GM10847 (cell line): ENCODE data around the gene CCSER1.

Source experiments
- POLR2A ChIP-seq: IDR thresholded peaks from 2 replicates; pipeline ENCODE4 v1.6.1; 2011; ENCODE audit not compliant: insufficient read length; ENCODE audit errors: extremely low read depth

The CCSER1 gene

GRCh38 chr4:90121676-90122354 is 5.4 kb upstream of the CCSER1 start:
- TF ChIP-seq POLR2A, result no peak

- TF ChIP-seq POLR2A, result no peak
These were observed 4.8 kb upstream of the CCSER1 start for GRCh38 chr4:90122355-90122748.

- no peak for TF ChIP-seq POLR2A
These were observed 2.9 kb upstream of the CCSER1 start for GRCh38 chr4:90124276-90124675.

- no peak for TF ChIP-seq POLR2A
These were observed 389 bp upstream of the CCSER1 start for GRCh38 chr4:90126805-90127204.

- no peak for TF ChIP-seq POLR2A
These were observed 632 bp downstream of the CCSER1 start for GRCh38 chr4:90127706-90128345.

- no peak for TF ChIP-seq POLR2A
These were observed 1.8 kb downstream of the CCSER1 start for GRCh38 chr4:90128961-90129495.

- TF ChIP-seq POLR2A, result no peak
These were observed 2.9 kb downstream of the CCSER1 start for GRCh38 chr4:90130076-90130475.

- no peak for TF ChIP-seq POLR2A
These were observed 10.4 kb downstream of the CCSER1 start for GRCh38 chr4:90137555-90137954.

- no peak for TF ChIP-seq POLR2A
These were observed 14.9 kb downstream of the CCSER1 start for GRCh38 chr4:90142081-90142480.

GRCh38 chr4:90145319-90145718 is 18.1 kb downstream of the CCSER1 start:
- TF ChIP-seq POLR2A, result no peak

- no peak for TF ChIP-seq POLR2A
These were observed 19.1 kb downstream of the CCSER1 start for GRCh38 chr4:90146306-90146705.

GRCh38 chr4:90148574-90149148 is 21.5 kb downstream of the CCSER1 start:
- no peak for TF ChIP-seq POLR2A

- no peak for TF ChIP-seq POLR2A
These were observed 24.8 kb downstream of the CCSER1 start for GRCh38 chr4:90152024-90152423.

- no peak for TF ChIP-seq POLR2A
These were observed 32.0 kb downstream of the CCSER1 start for GRCh38 chr4:90159193-90159592.

GRCh38 chr4:90160044-90160443 is 32.9 kb downstream of the CCSER1 start:
- no peak for TF ChIP-seq POLR2A

- no peak for TF ChIP-seq POLR2A
These were observed 35.4 kb downstream of the CCSER1 start for GRCh38 chr4:90162566-90162965.
